Body of pancreas (tissue), 4 donors: ENCODE measurements around the gene OSBPL5. TPM values are rescaled to one million over a fixed set of nuclear protein-coding genes. Genes with fewer than 3 reads are reported as not detected.

Source experiments
- ATAC-seq: fragments of 150-250 bp; one replicate; pipeline ENCODE4 v1.9.1; 2016
- DNase-seq, 4 donors: peaks; one replicate each; pipeline ENCODE4 v3.0.0-alpha.2; 2019
- H3K27ac ChIP-seq, 4 donors: fragments of 200-600 bp; sonication (generic); 1 replicate in 3 of 4; 2 replicates in 1 of 4; pipeline versions ENCODE4 v1.5.1 to v1.6.1; 2016 to 2019; ENCODE audit warnings: mild to moderate bottlenecking in 1 of 4, mixed read lengths in 1 of 4, moderate library complexity in 1 of 4
- H3K27me3 ChIP-seq, 2 donors: fragments of 200-600 bp; sonication (generic); one replicate each; pipeline ENCODE4 v1.6.0; 2016; ENCODE audit warnings: mild to moderate bottlenecking in 1 of 2
- H3K36me3 ChIP-seq, 2 donors: fragments of 200-600 bp; sonication (generic); replicated peaks in 1 of 2; 2 replicates each; pipeline ENCODE4 v1.5.1; 2016; ENCODE audit warnings: low read depth in 2 of 2; ENCODE audit not compliant: insufficient read depth in 1 of 2
- H3K4me1 ChIP-seq: fragments of 200-600 bp; sonication (generic); one replicate; pipeline ENCODE4 v1.6.0; 2016
- H3K4me3 ChIP-seq, 2 donors: fragments of 200-600 bp; sonication (generic); 1 replicate in 1 of 2; 2 replicates in 1 of 2; pipeline ENCODE4 v1.5.1; 2016 to 2019
- H3K9me3 ChIP-seq, 3 donors: fragments of 200-600 bp; sonication (generic); 1 replicate in 2 of 3; 2 replicates in 1 of 3; pipeline ENCODE4 v1.5.1; 2016
- POLR2A ChIP-seq, 3 donors: fragments of 450-650 bp; IDR thresholded peaks; one replicate each; pipeline ENCODE4 v1.6.1; 2016; ENCODE audit warnings: antibody characterized with exemption in 3 of 3, mild to moderate bottlenecking in 2 of 3
- WGBS, 2 donors: methylation state at CpG; one replicate each; pipeline ENCODE4 v1.1.5; 2017; 5-methylcytosine and 5-hydroxymethylcytosine counted together
- intact Hi-C: fragments of 100-400 bp; cut with DNase I; formaldehyde crosslinking; loops from one replicate; pipeline ENCODE4 v1.15.1; 2023
- total RNA-seq, 2 donors: library from RNA; depleted of rRNA; stranded (reverse); fragments of >200 nt; gene quantifications; one replicate each; pipeline ENCODE4 v1.1.0, GENCODE V29; 2016
- TF ChIP-seq, protein P1 (sequence below), 7 experiments: fragments of 450-650 bp in 4 of 7; fragments of 200-600 bp in 3 of 7; sonication (generic) in 3 of 7; IDR thresholded peaks; one replicate each; pipeline ENCODE4 v1.5.1; 2016 to 2019; ENCODE audit warnings: antibody characterized with exemption in 7 of 7

Gene OSBPL5
- total RNA-seq, 2 donors from 2014 or later = 22.3 to 62.0 TPM

DNA sequence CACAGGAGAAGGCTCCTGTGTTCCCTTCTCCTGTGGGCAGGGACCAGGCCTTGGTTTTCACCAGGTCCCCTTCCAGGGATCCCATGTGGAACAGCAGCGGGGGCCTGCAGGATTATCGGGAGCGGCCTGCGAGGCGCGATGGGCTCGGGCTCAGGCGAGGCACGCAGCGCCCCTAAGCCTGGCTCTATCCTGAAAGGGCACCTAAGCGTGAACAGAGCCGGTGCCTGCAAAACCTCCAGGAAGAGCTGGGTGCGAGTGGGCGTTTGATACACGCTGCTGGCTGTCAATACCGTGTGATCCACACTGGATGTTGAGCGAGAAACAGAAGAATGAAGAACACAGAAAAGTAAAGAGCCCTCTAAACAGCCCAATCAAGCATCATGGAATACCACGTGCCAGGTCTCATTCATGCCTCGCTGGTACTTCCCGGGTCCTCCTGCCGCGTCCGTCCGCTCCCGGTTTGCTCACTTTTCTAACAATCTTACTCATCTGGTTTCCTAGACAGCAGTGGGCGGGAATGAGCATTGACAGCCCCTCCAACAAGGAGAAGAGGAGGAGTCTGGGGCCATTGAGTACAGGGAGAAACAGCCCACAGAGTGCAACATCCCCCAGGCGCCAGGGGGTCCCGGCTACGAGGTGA, 12.5 kb downstream of the OSBPL5 start:
- TF ChIP-seq POLR2A (IDR thresholded peaks at IDR 0.05) = no peak
- TF ChIP-seq, protein P1, sequence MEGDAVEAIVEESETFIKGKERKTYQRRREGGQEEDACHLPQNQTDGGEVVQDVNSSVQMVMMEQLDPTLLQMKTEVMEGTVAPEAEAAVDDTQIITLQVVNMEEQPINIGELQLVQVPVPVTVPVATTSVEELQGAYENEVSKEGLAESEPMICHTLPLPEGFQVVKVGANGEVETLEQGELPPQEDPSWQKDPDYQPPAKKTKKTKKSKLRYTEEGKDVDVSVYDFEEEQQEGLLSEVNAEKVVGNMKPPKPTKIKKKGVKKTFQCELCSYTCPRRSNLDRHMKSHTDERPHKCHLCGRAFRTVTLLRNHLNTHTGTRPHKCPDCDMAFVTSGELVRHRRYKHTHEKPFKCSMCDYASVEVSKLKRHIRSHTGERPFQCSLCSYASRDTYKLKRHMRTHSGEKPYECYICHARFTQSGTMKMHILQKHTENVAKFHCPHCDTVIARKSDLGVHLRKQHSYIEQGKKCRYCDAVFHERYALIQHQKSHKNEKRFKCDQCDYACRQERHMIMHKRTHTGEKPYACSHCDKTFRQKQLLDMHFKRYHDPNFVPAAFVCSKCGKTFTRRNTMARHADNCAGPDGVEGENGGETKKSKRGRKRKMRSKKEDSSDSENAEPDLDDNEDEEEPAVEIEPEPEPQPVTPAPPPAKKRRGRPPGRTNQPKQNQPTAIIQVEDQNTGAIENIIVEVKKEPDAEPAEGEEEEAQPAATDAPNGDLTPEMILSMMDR (IDR thresholded peaks at IDR 0.05) = no peak
- no peak for DNase-seq
- 90 to 92% methylated on average over 27 to 29 of the region's 29 CpGs for WGBS, 2 donors

DNA sequence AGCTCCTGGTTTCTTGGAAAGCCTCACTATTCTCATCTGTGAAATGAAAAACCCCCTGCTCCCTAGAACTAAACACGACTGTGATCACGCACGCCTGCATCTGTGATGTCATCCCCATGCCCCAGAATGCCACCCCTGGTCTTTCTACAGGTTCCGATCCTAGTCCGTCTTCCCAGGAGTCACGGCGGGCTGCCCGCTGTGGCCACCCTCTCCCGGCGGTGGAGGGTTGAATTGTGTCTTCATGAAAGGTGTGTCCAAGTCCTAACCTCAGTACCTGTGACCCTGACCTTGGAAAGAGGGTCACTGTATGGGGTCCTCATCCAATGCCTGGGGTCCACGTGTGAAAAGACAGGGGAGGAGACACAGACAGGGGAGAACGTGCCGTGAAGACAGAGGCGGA, 14.4 kb downstream of the OSBPL5 start:
- H3K4me1 ChIP-seq = peaks cover 10% of the 10 kb centered on the region
- no peak overlapping the region for H3K4me3 ChIP-seq
- H3K27ac ChIP-seq = no peak overlapping the region
- WGBS, 2 donors = 90 to 94% methylated on average over 12 to 14 of the region's 14 CpGs
- intact Hi-C loops = no loop called here
- H3K36me3 ChIP-seq = no peaks in the 10 kb centered on the region
- DNase-seq = no peak
- H3K27me3 ChIP-seq = no peaks in the 10 kb centered on the region
- ATAC-seq = no peak
- no peaks in the 10 kb centered on the region for H3K9me3 ChIP-seq
- TF ChIP-seq, protein P1 (IDR thresholded peaks at IDR 0.05) = no peak
- TF ChIP-seq POLR2A (IDR thresholded peaks at IDR 0.05) = no peak

More for the DNA sequence above, 12.5 kb downstream of the OSBPL5 start:
- H3K27ac ChIP-seq = peak overlapping the region in 1 of 4 donors; percentile 61
- H3K4me1 ChIP-seq = peaks cover 12% of the 10 kb centered on the region
- H3K4me3 ChIP-seq = no peak overlapping the region
- intact Hi-C loops = no loop called here
- H3K9me3 ChIP-seq = no peaks in the 10 kb centered on the region
- H3K36me3 ChIP-seq = no peaks in the 10 kb centered on the region
- no peak for ATAC-seq
- H3K27me3 ChIP-seq = no peaks in the 10 kb centered on the region

DNA sequence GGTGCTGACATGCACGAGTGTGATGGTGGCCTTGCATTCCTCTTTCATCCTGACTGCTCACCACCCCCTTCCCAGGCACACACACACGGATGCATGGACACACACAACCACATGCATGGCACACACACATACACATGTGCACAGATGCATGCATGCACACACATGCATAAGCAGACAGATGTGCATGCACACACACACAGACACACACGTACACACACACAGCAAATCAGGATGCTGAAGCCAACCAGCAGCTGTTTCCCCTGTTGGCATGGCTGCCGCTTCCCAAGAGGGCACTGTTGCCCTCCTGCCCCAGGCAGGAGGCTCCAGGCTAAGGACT, 15.3 kb downstream of the OSBPL5 start:
- Histone ChIP-seq H3K4me1 (peaks cover 8% of the 10 kb centered on the region), H3K4me3 (no peak overlapping the region), H3K9me3 (no peaks in the 10 kb centered on the region), H3K27me3 (no peaks in the 10 kb centered on the region), H3K27ac (no peak overlapping the region), H3K36me3 (no peaks in the 10 kb centered on the region)
- DNase-seq (no peak), ATAC-seq (no peak)
- 69 to 70% methylated on average over 4 of the region's 4 CpGs for WGBS, 2 donors
- TF ChIP-seq, protein P1 (IDR thresholded peaks at IDR 0.05) = no peak
- TF ChIP-seq POLR2A (IDR thresholded peaks at IDR 0.05) = no peak
- intact Hi-C loops = no loop called here

DNA sequence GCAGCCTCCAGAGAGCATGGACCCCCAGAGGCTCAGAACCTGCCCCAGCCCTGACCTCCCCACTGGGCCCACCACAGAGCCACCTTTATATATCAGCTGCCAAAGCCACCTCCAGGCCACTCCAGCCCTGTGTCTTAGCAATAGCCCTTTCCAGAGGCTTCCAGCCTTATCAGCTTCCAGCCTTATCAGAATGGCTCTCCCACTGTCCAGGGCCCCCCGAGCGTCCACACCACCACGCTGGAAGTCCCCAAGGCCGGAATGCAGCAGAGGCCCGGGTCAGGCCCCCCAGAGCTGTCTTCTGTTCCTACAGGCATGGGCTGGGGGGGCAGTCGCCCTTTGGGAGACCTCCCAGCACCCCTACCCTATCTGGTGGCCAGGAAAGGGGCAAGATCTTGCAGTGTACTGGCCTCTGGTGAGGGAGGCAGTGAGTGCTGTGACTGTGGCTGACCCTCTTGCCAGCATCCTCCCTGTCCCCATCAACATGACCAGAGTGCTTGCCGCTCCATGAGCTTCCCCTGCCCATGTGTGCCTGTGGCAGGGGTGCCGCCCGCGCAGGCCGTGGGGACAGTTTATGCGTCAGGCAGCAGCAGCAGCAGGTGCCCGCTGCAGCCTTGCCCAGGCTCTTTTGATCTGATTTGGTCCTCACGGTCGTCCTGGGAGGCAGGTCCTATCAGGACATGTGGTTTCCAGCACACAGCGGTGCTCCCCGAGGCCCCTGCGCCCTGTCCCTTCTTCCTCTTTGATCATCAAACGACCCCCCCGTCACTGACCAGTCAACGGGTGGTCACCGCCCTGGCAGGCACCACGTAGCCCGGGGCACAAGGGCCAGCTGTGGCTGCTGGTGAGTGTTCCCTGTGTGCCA, 15.9 kb downstream of the OSBPL5 start:
- DNase-seq (no peak), ATAC-seq (no peak)
- Histone ChIP-seq H3K27ac (no peak overlapping the region), H3K4me1 (peaks cover 6% of the 10 kb centered on the region), H3K9me3 (no peaks in the 10 kb centered on the region), H3K36me3 (no peaks in the 10 kb centered on the region), H3K27me3 (no peaks in the 10 kb centered on the region), H3K4me3 (no peak overlapping the region)
- WGBS, 2 donors = 60 to 66% methylated on average over 12 to 24 of the region's 24 CpGs
- intact Hi-C loops = no loop called here
- no peak for TF ChIP-seq POLR2A (IDR thresholded peaks at IDR 0.05)
- TF ChIP-seq, protein P1 (IDR thresholded peaks at IDR 0.05) = no peak
